SU-DHL-6 (cell line): Measurements from ENCODE around the gene ACAA1.

ENCODE experiments used
- H2AFZ ChIP-seq: fragments of 200-600 bp; sonication (generic); 2 replicates; pipeline ENCODE4 v1.6.1; 2014; ENCODE audit warnings: low read depth, mild to moderate bottlenecking, moderate library complexity, mixed read lengths, antibody characterized with exemption, low read length; ENCODE audit not compliant: severe bottlenecking
- H3F3A ChIP-seq: fragments of 200-600 bp; shearing (Covaris generic); 2 replicates; pipeline ENCODE4 v1.6.0; 2016; ENCODE audit warnings: antibody characterized with exemption, mild to moderate bottlenecking; ENCODE audit not compliant: insufficient read depth
- H3K27ac ChIP-seq: fragments of 200-600 bp; sonication (generic); 2 replicates; pipeline ENCODE4 v1.5.1; 2016; ENCODE audit warnings: low read depth, mild to moderate bottlenecking, low read length, moderate library complexity, mixed read lengths
- H3K27me3 ChIP-seq: fragments of 200-600 bp; sonication (generic), shearing (Covaris generic); 2 replicates; pipeline ENCODE4 v1.6.0; 2014; ENCODE audit warnings: mild to moderate bottlenecking, low read length
- H3K36me3 ChIP-seq: fragments of 200-600 bp; sonication (generic); 2 replicates; pipeline ENCODE4 v1.6.1; 2014; ENCODE audit warnings: mild to moderate bottlenecking, low read length, mixed read lengths
- H3K4me2 ChIP-seq: fragments of 300-600, 200-600 bp; shearing (Covaris generic), sonication (generic); 2 replicates; pipeline ENCODE4 v1.6.0; 2014; ENCODE audit warnings: low read length, low read depth, mild to moderate bottlenecking; ENCODE audit not compliant: poor library complexity, severe bottlenecking
- H3K4me3 ChIP-seq: fragments of 200-600 bp; sonication (generic); 2 replicates; pipeline ENCODE4 v1.5.1; 2014; ENCODE audit warnings: antibody characterized with exemption, low read length, mild to moderate bottlenecking, mixed read lengths; ENCODE audit not compliant: insufficient read depth, poor library complexity, severe bottlenecking
- H3K79me2 ChIP-seq: fragments of 200-600 bp; sonication (generic); 2 replicates; pipeline ENCODE4 v1.6.1; 2014; ENCODE audit warnings: mild to moderate bottlenecking, low read length, moderate library complexity; ENCODE audit not compliant: insufficient read depth
- H3K9ac ChIP-seq: fragments of 200-600 bp; sonication (generic); 2 replicates; pipeline ENCODE4 v1.7.0; 2014; ENCODE audit warnings: mild to moderate bottlenecking, low read length
- H3K9me2 ChIP-seq: fragments of 200-600 bp; sonication (generic); replicated peaks from 2 replicates; pipeline ENCODE4 v1.6.1; 2014; ENCODE audit warnings: low read length; ENCODE audit not compliant: insufficient read depth
- H3K9me3 ChIP-seq: fragments of 200-600 bp; sonication (generic); 2 replicates; pipeline ENCODE4 v1.6.1; 2014; ENCODE audit warnings: low read length, mixed read lengths; ENCODE audit not compliant: insufficient read depth
- H4K20me1 ChIP-seq: fragments of 200-600 bp; sonication (generic); 2 replicates; pipeline ENCODE4 v1.6.1; 2014; ENCODE audit warnings: low read depth, mild to moderate bottlenecking, antibody characterized with exemption, low read length, moderate library complexity, mixed read lengths
- CTCF ChIP-seq: fragments of 200-600 bp; sonication (generic); IDR thresholded peaks from one replicate; pipeline ENCODE4 v1.5.1; 2017; ENCODE audit warnings: antibody characterized with exemption, mild to moderate bottlenecking, low read length, moderate library complexity; ENCODE audit not compliant: insufficient read depth, poor library complexity, severe bottlenecking
- EZH2phosphoT487 ChIP-seq: fragments of 200-600 bp; sonication (generic), shearing (Covaris generic); conservative IDR thresholded peaks from 2 replicates; pipeline ENCODE4 v1.6.1; 2018; ENCODE audit warnings: mild to moderate bottlenecking, antibody characterized with exemption, low read length, moderate library complexity, mixed read lengths

ACAA1 gene

GRCh38 chr3:38154625-38155255 is 17.8 kb upstream of the ACAA1 start:
- Histone ChIP-seq H3K4me2 (no peak overlapping the region), H3K9ac (no peak overlapping the region), H3K9me3 (no peaks in the 10 kb centered on the region), H3K36me3 (no peaks in the 10 kb centered on the region), H3K9me2 (no peaks in the 10 kb centered on the region), H2AFZ (no peak overlapping the region), H3F3A (no peaks in the 10 kb centered on the region), H3K79me2 (no peaks in the 10 kb centered on the region), H3K4me3 (no peak overlapping the region), H4K20me1 (no peaks in the 10 kb centered on the region), H3K27ac (no peak overlapping the region), H3K27me3 (no peaks in the 10 kb centered on the region)
- no peak for TF ChIP-seq CTCF
- no peak for TF ChIP-seq EZH2phosphoT487

GRCh38 chr3:38154033-38154494 is 17.1 kb upstream of the ACAA1 start:
- Histone ChIP-seq H3K9me3 (no peaks in the 10 kb centered on the region), H4K20me1 (no peaks in the 10 kb centered on the region), H3F3A (no peaks in the 10 kb centered on the region), H3K79me2 (no peaks in the 10 kb centered on the region), H3K9ac (no peak overlapping the region), H3K36me3 (no peaks in the 10 kb centered on the region), H3K9me2 (no peaks in the 10 kb centered on the region), H3K27me3 (no peaks in the 10 kb centered on the region), H3K4me3 (no peak overlapping the region), H3K4me2 (no peak overlapping the region), H2AFZ (no peak overlapping the region), H3K27ac (no peak overlapping the region)
- no peak for TF ChIP-seq CTCF
- no peak for TF ChIP-seq EZH2phosphoT487

GRCh38 chr3:38153221-38153620 is 16.3 kb upstream of the ACAA1 start:
- Histone ChIP-seq H3K27ac (no peak overlapping the region), H3K4me2 (no peak overlapping the region), H3K4me3 (no peak overlapping the region), H4K20me1 (no peaks in the 10 kb centered on the region), H3K9me2 (no peaks in the 10 kb centered on the region), H3K9ac (no peak overlapping the region), H3K9me3 (no peaks in the 10 kb centered on the region), H3K79me2 (no peaks in the 10 kb centered on the region), H2AFZ (no peak overlapping the region), H3F3A (no peaks in the 10 kb centered on the region), H3K27me3 (no peaks in the 10 kb centered on the region), H3K36me3 (no peaks in the 10 kb centered on the region)
- TF ChIP-seq EZH2phosphoT487 (no peak), CTCF (no peak)
